MM.1S (cell line): Measurements from ENCODE around the gene ATRN.

ENCODE experiments used
- DNase-seq: peaks from one replicate; pipeline ENCODE4 v3.0.0-alpha.2; 2015
- H2AFZ ChIP-seq: fragments of 300-600 bp; sonication (generic); 2 replicates; pipeline ENCODE4 v1.6.0; 2016; ENCODE audit warnings: antibody characterized with exemption, low read length
- H3F3A ChIP-seq: fragments of 300-600 bp; sonication (generic); 2 replicates; pipeline ENCODE4 v1.6.1; 2016; ENCODE audit warnings: mild to moderate bottlenecking, antibody characterized with exemption, low read length, moderate library complexity, mixed read lengths; ENCODE audit not compliant: insufficient read depth
- H3K27ac ChIP-seq: fragments of 300-600 bp; sonication (generic); 2 replicates; pipeline ENCODE4 v1.5.1; 2016; ENCODE audit warnings: mild to moderate bottlenecking, low read length
- H3K27me3 ChIP-seq: fragments of 300-600 bp; sonication (generic); replicated peaks from 2 replicates; pipeline ENCODE4 v1.6.0; 2016; ENCODE audit warnings: low read length; ENCODE audit not compliant: insufficient read depth
- H3K36me3 ChIP-seq: fragments of 300-600 bp; sonication (generic); replicated peaks from 2 replicates; pipeline ENCODE4 v1.6.1; 2016; ENCODE audit warnings: mild to moderate bottlenecking, low read length, mixed read lengths; ENCODE audit not compliant: insufficient read depth
- H3K4me1 ChIP-seq: fragments of 300-600 bp; sonication (generic); 2 replicates; pipeline ENCODE4 v1.6.1; 2016; ENCODE audit warnings: low read length, mixed read lengths
- H3K4me2 ChIP-seq: fragments of 300-600 bp; sonication (generic); 2 replicates; pipeline ENCODE4 v1.6.0; 2016; ENCODE audit warnings: low read depth, low read length
- H3K4me3 ChIP-seq: fragments of 300-600 bp; sonication (generic); 2 replicates; pipeline ENCODE4 v1.5.1; 2016; ENCODE audit warnings: low read length, mixed read lengths
- H3K79me2 ChIP-seq: fragments of 300-600 bp; sonication (generic); 2 replicates; pipeline ENCODE4 v1.6.1; 2016; ENCODE audit warnings: mixed run types, low read length, mixed read lengths
- H3K9ac ChIP-seq: fragments of 300-600 bp; sonication (generic); 2 replicates; pipeline ENCODE4 v1.6.1; 2016; ENCODE audit warnings: low read length, mixed read lengths
- H3K9me2 ChIP-seq: fragments of 300-600 bp; sonication (generic); replicated peaks from 2 replicates; pipeline ENCODE4 v1.6.1; 2016; ENCODE audit warnings: mild to moderate bottlenecking, low read length, mixed read lengths; ENCODE audit not compliant: insufficient read depth
- H3K9me3 ChIP-seq: fragments of 300-600 bp; sonication (generic); replicated peaks from 2 replicates; pipeline ENCODE4 v1.6.1; 2016; ENCODE audit warnings: mild to moderate bottlenecking, low read length, mixed read lengths; ENCODE audit not compliant: insufficient read depth
- H4K20me1 ChIP-seq: fragments of 300-600 bp; sonication (generic); 2 replicates; pipeline ENCODE4 v1.6.1; 2016; ENCODE audit warnings: mild to moderate bottlenecking, low read length, moderate library complexity, mixed read lengths; ENCODE audit not compliant: insufficient read depth
- CTCF ChIP-seq: fragments of 300-600 bp; sonication (generic); IDR thresholded peaks from 2 replicates; pipeline ENCODE4 v1.5.1; 2016; ENCODE audit warnings: antibody characterized with exemption, low read length, mixed read lengths
- EZH2 ChIP-seq: fragments of 300-600 bp; sonication (generic); optimal IDR thresholded peaks from 2 replicates; pipeline ENCODE3; 2017; ENCODE audit warnings: low read depth, mild to moderate bottlenecking, antibody characterized with exemption, low read length, mixed read lengths
- EZH2phosphoT487 ChIP-seq: fragments of 300-600 bp; sonication (generic); IDR thresholded peaks from 2 replicates; pipeline ENCODE4 v1.6.1; 2018; ENCODE audit warnings: antibody characterized with exemption, low read length

The ATRN gene

GRCh38 chr20:3681352-3681930 lies 210.6 kb downstream of the ATRN start:
- TF ChIP-seq CTCF (no peak), EZH2phosphoT487 (no peak), EZH2 (no peak)
- DNase-seq, result no peak
- no peaks in the 10 kb centered on the region for H3K9me3 ChIP-seq
- H3K9ac ChIP-seq, result no peak overlapping the region
- no peak overlapping the region for H3K4me2 ChIP-seq
- H3K27ac ChIP-seq, result no peak overlapping the region
- H3K4me3 ChIP-seq, result no peak overlapping the region
- H4K20me1 ChIP-seq, result no peaks in the 10 kb centered on the region
- H2AFZ ChIP-seq, result no peak overlapping the region
- H3F3A ChIP-seq, result no peaks in the 10 kb centered on the region
- H3K27me3 ChIP-seq, result peaks cover 72% of the 10 kb centered on the region
- no peaks in the 10 kb centered on the region for H3K36me3 ChIP-seq
- H3K4me1 ChIP-seq, result no peaks in the 10 kb centered on the region
- H3K79me2 ChIP-seq, result no peaks in the 10 kb centered on the region
- H3K9me2 ChIP-seq, result no peaks in the 10 kb centered on the region

DNA sequence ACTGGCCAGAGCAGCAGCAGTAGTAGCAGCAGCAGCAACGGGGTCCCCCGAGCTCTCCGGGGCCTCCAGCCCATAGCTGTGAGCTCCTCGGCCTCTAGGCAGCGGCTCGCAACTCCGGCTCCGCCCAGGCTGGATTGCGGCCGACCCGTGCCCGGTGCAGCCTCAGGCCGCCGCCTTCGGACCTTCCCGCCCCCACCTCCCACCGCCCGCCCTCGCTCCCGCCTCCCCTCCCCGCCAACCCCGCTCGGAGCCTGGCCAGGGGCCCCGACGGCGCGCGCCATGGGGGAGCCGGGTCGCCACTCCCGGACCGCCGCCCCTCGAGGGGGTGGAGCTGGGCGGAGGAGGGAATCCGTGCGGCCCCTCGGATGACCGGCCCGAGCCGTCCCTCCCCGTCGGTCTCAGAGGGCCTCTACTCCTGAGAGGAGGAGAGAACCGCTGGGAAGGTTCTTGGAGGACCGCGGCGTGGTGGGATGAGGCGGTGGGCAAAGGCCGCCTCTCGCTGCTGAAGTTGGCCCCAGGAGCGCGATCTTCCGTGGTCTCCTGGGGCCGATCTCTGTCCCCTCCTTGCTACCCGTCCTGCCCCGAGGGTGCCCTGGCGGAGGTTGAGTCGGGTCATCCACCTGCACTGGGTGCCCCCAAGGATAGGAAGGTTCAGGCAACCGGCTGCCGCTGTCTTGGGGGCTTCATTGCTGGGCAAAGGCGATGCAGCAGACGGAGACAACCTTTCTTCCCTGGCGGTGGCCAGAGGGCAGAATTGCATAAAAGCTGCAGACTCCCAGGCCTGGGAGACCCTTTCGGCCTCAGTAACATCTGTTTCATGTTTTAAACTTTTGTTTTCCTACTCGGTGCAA lies 211.3 kb downstream of the ATRN start, which contains the start of gene ADAM33:
TSS of gene ADAM33 (minus strand) at position 80 of the 851 bp plus-strand sequence. CDS start at position 74, 6 bp downstream.
- Histone ChIP-seq H3K36me3 (no peaks in the 10 kb centered on the region), H3K9me3 (no peaks in the 10 kb centered on the region), H3F3A (no peaks in the 10 kb centered on the region), H3K9me2 (no peaks in the 10 kb centered on the region), H3K27me3 (peaks cover 67% of the 10 kb centered on the region), H3K4me2 (no peak within 1 kb of the TSS), H3K9ac (no peak within 1 kb of the TSS), H4K20me1 (no peaks in the 10 kb centered on the region), H3K4me1 (no peaks in the 10 kb centered on the region), H3K27ac (no peak within 1 kb of the TSS), H3K79me2 (no peaks in the 10 kb centered on the region), H3K4me3 (no peak within 1 kb of the TSS), H2AFZ (no peak within 1 kb of the TSS)
- DNase-seq, result no peak
- TF ChIP-seq EZH2phosphoT487, result no peak
- no peak for TF ChIP-seq EZH2
- no peak for TF ChIP-seq CTCF

GRCh38 chr20:3685341-3685740 lies 214.5 kb downstream of the ATRN start:
- no peaks in the 10 kb centered on the region for H3K79me2 ChIP-seq
- peaks cover 39% of the 10 kb centered on the region for H3K27me3 ChIP-seq
- no peaks in the 10 kb centered on the region for H3K9me2 ChIP-seq
- TF ChIP-seq EZH2, result no peak
- no peak for TF ChIP-seq CTCF
- TF ChIP-seq EZH2phosphoT487, result no peak
- no peaks in the 10 kb centered on the region for H3K4me1 ChIP-seq
- no peak for DNase-seq
- no peak overlapping the region for H3K4me3 ChIP-seq
- H3K27ac ChIP-seq, result no peak overlapping the region
- no peaks in the 10 kb centered on the region for H3K36me3 ChIP-seq
- no peaks in the 10 kb centered on the region for H3K9me3 ChIP-seq
- no peaks in the 10 kb centered on the region for H3F3A ChIP-seq
- no peaks in the 10 kb centered on the region for H4K20me1 ChIP-seq
- H3K9ac ChIP-seq, result no peak overlapping the region
- no peak overlapping the region for H3K4me2 ChIP-seq
- H2AFZ ChIP-seq, result no peak overlapping the region
